ENCODE data around the gene ALLC.
"Not testable (repeated sequence)": the region's sequence is repeated elsewhere in the genome, so short reads cannot be mapped to it uniquely, and the experiment has no call there.

The ALLC gene

GRCh38 chr2:3657881-3658280, at the start of gene ALLC:
Gene ALLC (plus strand): TSS chr2:3658200. CDS start chr2:3671158, 12,958 bp downstream.
- DNase-seq, result no peak

GRCh38 chr2:3608373-3609278, 49.4 kb upstream of the ALLC start:
- DNase-seq, result no peak

GRCh38 chr2:3609279-3609673, 48.7 kb upstream of the ALLC start:
- not testable (repeated sequence) for DNase-seq

- DNase-seq, result no peak
These were observed 47.6 kb upstream of the ALLC start for GRCh38 chr2:3610415-3610814.

GRCh38 chr2:3610881-3611505, 47.0 kb upstream of the ALLC start:
- DNase-seq, result no peak

- DNase-seq, result no peak
These were observed 46.4 kb upstream of the ALLC start for GRCh38 chr2:3611589-3611988.

- no peak for DNase-seq
These were observed 45.1 kb upstream of the ALLC start for GRCh38 chr2:3612639-3613523.

- no peak for DNase-seq
These were observed 44.5 kb upstream of the ALLC start for GRCh38 chr2:3613524-3613905.

GRCh38 chr2:3614743-3615142, 43.3 kb upstream of the ALLC start:
- not testable (repeated sequence) for DNase-seq

- not testable (repeated sequence) for DNase-seq
These were observed 42.3 kb upstream of the ALLC start for GRCh38 chr2:3615541-3616200.

GRCh38 chr2:3616435-3617197, 41.4 kb upstream of the ALLC start:
- DNase-seq, result not testable (repeated sequence)

GRCh38 chr2:3617198-3617890, 40.7 kb upstream of the ALLC start:
- no peak for DNase-seq

- DNase-seq, result no peak
These were observed 39.6 kb upstream of the ALLC start for GRCh38 chr2:3618367-3618766.

GRCh38 chr2:3619033-3619432, 39.0 kb upstream of the ALLC start:
- no peak for DNase-seq

GRCh38 chr2:3619661-3620060, 38.3 kb upstream of the ALLC start:
- not testable (repeated sequence) for DNase-seq

- no peak for DNase-seq
These were observed 37.2 kb upstream of the ALLC start for GRCh38 chr2:3620834-3621233.

GRCh38 chr2:3622967-3623366, 35.0 kb upstream of the ALLC start:
- no peak for DNase-seq

- DNase-seq, result no peak
These were observed 33.8 kb upstream of the ALLC start for GRCh38 chr2:3624059-3624794.

- no peak for DNase-seq
These were observed 32.8 kb upstream of the ALLC start for GRCh38 chr2:3625186-3625585.

GRCh38 chr2:3626118-3626811, 31.7 kb upstream of the ALLC start:
- no peak for DNase-seq

Data from KG1 (cell line).